Suprapubic skin (tissue), 4 donors: ENCODE results near the gene ARFGAP3. TPM values are rescaled to one million over a fixed set of nuclear protein-coding genes. Genes with fewer than 3 reads are reported as not detected.
A peak's percentile ranks its signal among the peaks of the same experiment; 100 is the strongest.
"Not testable (repeated sequence)": the region's sequence is repeated elsewhere in the genome, so short reads cannot be mapped to it uniquely, and the experiment has no call there.

Experiments
- DNase-seq, 2 donors: peaks; one replicate each; pipeline ENCODE4 v3.0.0-alpha.2; 2019; ENCODE audit warnings: low spot score in 2 of 2
- H3K27ac ChIP-seq: fragments of 200-600 bp; sonication (generic); one replicate; pipeline ENCODE4 v1.5.1; 2019
- H3K27me3 ChIP-seq: fragments of 200-600 bp; sonication (generic); one replicate; pipeline ENCODE4 v1.5.1; 2019
- H3K36me3 ChIP-seq: fragments of 200-600 bp; sonication (generic); one replicate; pipeline ENCODE4 v1.5.1; 2019
- H3K4me1 ChIP-seq: fragments of 200-600 bp; sonication (generic); one replicate; pipeline ENCODE4 v1.5.1; 2019
- H3K4me3 ChIP-seq: fragments of 200-600 bp; sonication (generic); one replicate; pipeline ENCODE4 v1.5.1; 2019; ENCODE audit warnings: mild to moderate bottlenecking
- H3K9me3 ChIP-seq: fragments of 200-600 bp; sonication (generic); one replicate; pipeline ENCODE4 v1.5.1; 2019
- CTCF ChIP-seq, 2 donors: fragments of 200-600 bp in 1 of 2; fragments of 450-650 bp in 1 of 2; sonication (generic) in 1 of 2; IDR thresholded peaks; one replicate each; pipeline ENCODE4 v1.5.1; 2016 to 2019; ENCODE audit warnings: antibody characterized with exemption in 2 of 2, mild to moderate bottlenecking in 1 of 2, moderate library complexity in 1 of 2
- EP300 ChIP-seq: sonication (generic); formaldehyde crosslinking; IDR thresholded peaks from one replicate; pipeline ENCODE4 v1.6.1; 2017; ENCODE audit warnings: antibody characterized with exemption
- POLR2A ChIP-seq, 2 donors: fragments of 450-650 bp; IDR thresholded peaks; one replicate each; pipeline ENCODE4 v1.6.1; 2017; ENCODE audit warnings: antibody characterized with exemption in 2 of 2, mild to moderate bottlenecking in 2 of 2, moderate library complexity in 2 of 2
- POLR2AphosphoS5 ChIP-seq, 3 donors: sonication (generic); formaldehyde crosslinking; IDR thresholded peaks; one replicate each; pipeline ENCODE4 v1.6.1; 2017; ENCODE audit warnings: antibody characterized with exemption in 3 of 3
- WGBS: methylation state at CpG from one replicate; pipeline ENCODE4 v1.1.5; 2018; 5-methylcytosine and 5-hydroxymethylcytosine counted together
- total RNA-seq, 4 donors: library from RNA; depleted of rRNA; stranded (reverse); fragments of >200 nt; gene quantifications; one replicate each; pipeline ENCODE4 v1.1.0, GENCODE V29; 2016

Gene ARFGAP3
- total RNA-seq, 4 donors from 2014 or later = 26.7 to 33.3 (median 31.8) TPM

- WGBS = 91% methylated on average over 14 of the region's 14 CpGs
- no peak for TF ChIP-seq POLR2A (IDR thresholded peaks at IDR 0.05)
- no peak for TF ChIP-seq POLR2AphosphoS5 (IDR thresholded peaks at IDR 0.05)
- no peak for TF ChIP-seq EP300
- no peak for TF ChIP-seq CTCF (IDR thresholded peaks at IDR 0.05)
- DNase-seq = no peak
- H3K9me3 ChIP-seq = no peaks in the 10 kb centered on the region
- no peak overlapping the region for H3K4me3 ChIP-seq
- no peaks in the 10 kb centered on the region for H3K27me3 ChIP-seq
- H3K4me1 ChIP-seq = peaks cover 14% of the 10 kb centered on the region
- no peak overlapping the region for H3K27ac ChIP-seq
- no peaks in the 10 kb centered on the region for H3K36me3 ChIP-seq
Observed at GRCh38 chr22:42787357-42787736, 69.7 kb downstream of the ARFGAP3 start.

GRCh38 chr22:42786606-42787356 lies 70.3 kb downstream of the ARFGAP3 start:
- 79% methylated on average over 10 of the region's 16 CpGs for WGBS
- TF ChIP-seq POLR2A (IDR thresholded peaks at IDR 0.05) (no peak), EP300 (no peak), POLR2AphosphoS5 (IDR thresholded peaks at IDR 0.05) (no peak), CTCF (IDR thresholded peaks at IDR 0.05) (no peak)
- H3K27ac ChIP-seq = no peak overlapping the region
- no peak for DNase-seq
- no peaks in the 10 kb centered on the region for H3K9me3 ChIP-seq
- peaks cover 10% of the 10 kb centered on the region for H3K4me1 ChIP-seq
- H3K4me3 ChIP-seq = no peak overlapping the region
- no peaks in the 10 kb centered on the region for H3K27me3 ChIP-seq
- no peaks in the 10 kb centered on the region for H3K36me3 ChIP-seq

GRCh38 chr22:42785706-42786499 lies 71.2 kb downstream of the ARFGAP3 start:
- no peak overlapping the region for H3K4me3 ChIP-seq
- H3K36me3 ChIP-seq = no peaks in the 10 kb centered on the region
- H3K27me3 ChIP-seq = no peaks in the 10 kb centered on the region
- H3K9me3 ChIP-seq = no peaks in the 10 kb centered on the region
- 84% methylated on average over 19 of the region's 20 CpGs for WGBS
- TF ChIP-seq EP300 = no peak
- no peak for TF ChIP-seq POLR2A (IDR thresholded peaks at IDR 0.05)
- no peak for TF ChIP-seq CTCF (IDR thresholded peaks at IDR 0.05)
- no peak for TF ChIP-seq POLR2AphosphoS5 (IDR thresholded peaks at IDR 0.05)
- H3K4me1 ChIP-seq = peaks cover 2% of the 10 kb centered on the region
- no peak for DNase-seq
- no peak overlapping the region for H3K27ac ChIP-seq

GRCh38 chr22:42782306-42782705 lies 74.8 kb downstream of the ARFGAP3 start:
- DNase-seq, H3K4me1 ChIP-seq, H3K27me3 ChIP-seq, H3K27ac ChIP-seq, H3K9me3 ChIP-seq, H3K4me3 ChIP-seq, H3K36me3 ChIP-seq: not testable (repeated sequence)
- 90% methylated on average over 9 of the region's 9 CpGs for WGBS

GRCh38 chr22:42780070-42780540 lies 77.0 kb downstream of the ARFGAP3 start:
- TF ChIP-seq POLR2A (IDR thresholded peaks at IDR 0.05) = no peak
- no peak for TF ChIP-seq POLR2AphosphoS5 (IDR thresholded peaks at IDR 0.05)
- TF ChIP-seq EP300 = no peak
- TF ChIP-seq CTCF (IDR thresholded peaks at IDR 0.05) = peak; percentile 75 to 86
- H3K36me3 ChIP-seq = no peaks in the 10 kb centered on the region
- 24% methylated on average over 6 of the region's 6 CpGs for WGBS
- no peaks in the 10 kb centered on the region for H3K27me3 ChIP-seq
- H3K4me1 ChIP-seq = peaks cover 7% of the 10 kb centered on the region
- H3K27ac ChIP-seq = no peak overlapping the region
- H3K4me3 ChIP-seq = no peak overlapping the region
- H3K9me3 ChIP-seq = no peaks in the 10 kb centered on the region
- no peak for DNase-seq
